HG02938 (cell line): ENCODE results near the gene SIRT3.

Source experiments
- ATAC-seq: cut with Tn5 transposase; IDR thresholded peaks from one replicate; pipeline ENCODE4 v1.9.1; 2021; ENCODE audit warnings: mild to moderate bottlenecking, moderate library complexity; ENCODE audit not compliant: unreplicated experiment

SIRT3 gene

DNA sequence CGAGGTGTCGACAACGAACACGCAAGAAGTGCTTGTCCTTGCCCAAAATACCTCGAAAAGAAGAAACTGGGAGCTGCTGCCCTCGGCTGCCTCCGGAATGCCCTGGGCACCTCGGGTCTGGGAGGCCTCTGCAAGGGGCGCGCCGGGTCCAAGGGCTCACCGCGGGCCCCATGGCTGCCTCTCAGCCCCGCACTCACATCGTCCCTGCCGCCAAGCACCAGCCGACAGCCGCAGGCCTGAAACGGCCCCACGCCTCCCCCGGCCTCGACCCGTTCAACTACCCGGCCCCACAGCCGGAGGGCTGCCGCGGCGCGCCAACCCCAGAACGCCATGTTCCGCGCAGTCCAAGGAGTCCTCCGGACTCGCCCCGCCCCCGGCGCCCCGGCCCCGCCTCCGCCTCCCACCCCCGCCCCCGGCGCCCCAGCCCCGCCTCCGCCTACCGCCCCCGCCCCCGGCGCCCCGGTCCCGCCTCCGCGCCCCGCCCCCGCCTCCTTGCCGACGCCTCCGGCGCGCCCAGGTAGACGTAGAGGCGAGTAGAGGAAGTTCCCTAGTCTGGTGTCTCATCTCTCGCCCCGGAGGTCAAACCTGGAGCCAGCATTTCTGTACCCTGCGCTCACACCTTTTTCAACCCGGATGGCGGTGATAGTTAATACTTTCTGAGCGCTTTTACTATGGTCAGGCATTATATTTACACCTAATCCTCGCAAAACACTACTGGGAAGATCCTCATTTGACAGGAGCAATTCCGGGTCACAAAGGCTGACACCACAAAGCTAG is at the start of gene SIRT3:
SIRT3 (minus strand) TSS at position 346 of the 777 bp plus-strand sequence; CDS start at position 332, 14 bp downstream.
- peak; percentile 75 for ATAC-seq

DNA sequence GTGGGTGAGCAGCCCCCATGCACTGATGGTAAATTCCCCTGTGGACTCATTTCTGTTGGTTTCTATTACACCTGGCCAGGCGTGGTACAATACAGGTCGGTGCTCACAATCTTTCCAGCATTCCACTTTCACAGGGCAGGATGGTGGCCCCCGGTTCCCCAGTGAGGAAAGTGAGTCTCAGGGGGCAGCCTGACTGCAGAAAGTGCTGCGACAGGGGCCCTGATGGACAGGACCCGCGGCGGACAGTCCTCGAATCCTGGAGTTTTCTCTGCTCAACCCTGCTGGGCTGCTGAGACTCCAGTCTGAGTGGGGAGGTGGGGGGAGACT is 49.7 kb upstream of the SIRT3 start:
- no peak for ATAC-seq

DNA sequence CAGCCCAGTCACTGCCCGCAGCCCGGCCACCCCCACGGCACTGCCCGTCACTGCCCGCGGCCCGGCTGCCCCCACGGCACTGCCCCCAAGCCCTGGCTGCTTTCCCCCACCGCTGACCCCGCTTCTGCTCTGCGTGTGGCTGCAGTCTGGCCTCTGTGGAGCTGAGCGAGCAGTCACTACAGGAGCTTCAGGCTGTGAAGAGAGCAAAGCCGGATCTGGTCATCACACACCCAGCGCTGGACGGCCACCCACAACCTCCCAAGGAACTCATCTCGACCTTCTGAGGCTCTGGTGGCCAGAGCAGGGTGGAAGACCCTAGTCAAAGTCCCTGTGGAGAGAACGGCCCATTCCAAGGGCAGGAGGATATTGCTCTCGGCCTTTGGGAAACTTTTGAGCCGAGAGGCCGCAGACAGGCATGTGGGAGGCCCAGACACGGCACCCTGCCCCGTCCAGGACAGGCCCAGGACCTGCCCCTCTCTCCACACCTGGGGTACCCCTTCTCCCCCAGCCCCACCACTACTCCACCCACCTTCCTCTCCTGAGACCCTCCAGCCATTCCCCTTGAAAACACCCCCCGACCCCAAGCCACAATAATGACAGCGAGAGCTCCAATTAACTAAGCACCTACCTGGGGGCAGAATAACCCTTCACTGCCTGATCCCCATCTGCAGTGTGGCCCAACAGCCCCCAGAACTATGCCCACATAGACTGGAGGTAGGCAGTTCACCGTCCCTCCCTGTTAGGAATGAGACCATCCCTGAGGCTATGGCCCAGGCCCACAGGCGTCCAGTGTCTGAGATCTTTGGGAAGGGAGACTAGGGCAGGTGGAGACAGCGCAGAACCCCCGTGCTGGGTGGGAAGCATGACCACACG is 49.1 kb upstream of the SIRT3 start:
- no peak for ATAC-seq

- no peak for ATAC-seq
These were observed 48.2 kb upstream of the SIRT3 start for GRCh38 chr11:284105-285020.

DNA sequence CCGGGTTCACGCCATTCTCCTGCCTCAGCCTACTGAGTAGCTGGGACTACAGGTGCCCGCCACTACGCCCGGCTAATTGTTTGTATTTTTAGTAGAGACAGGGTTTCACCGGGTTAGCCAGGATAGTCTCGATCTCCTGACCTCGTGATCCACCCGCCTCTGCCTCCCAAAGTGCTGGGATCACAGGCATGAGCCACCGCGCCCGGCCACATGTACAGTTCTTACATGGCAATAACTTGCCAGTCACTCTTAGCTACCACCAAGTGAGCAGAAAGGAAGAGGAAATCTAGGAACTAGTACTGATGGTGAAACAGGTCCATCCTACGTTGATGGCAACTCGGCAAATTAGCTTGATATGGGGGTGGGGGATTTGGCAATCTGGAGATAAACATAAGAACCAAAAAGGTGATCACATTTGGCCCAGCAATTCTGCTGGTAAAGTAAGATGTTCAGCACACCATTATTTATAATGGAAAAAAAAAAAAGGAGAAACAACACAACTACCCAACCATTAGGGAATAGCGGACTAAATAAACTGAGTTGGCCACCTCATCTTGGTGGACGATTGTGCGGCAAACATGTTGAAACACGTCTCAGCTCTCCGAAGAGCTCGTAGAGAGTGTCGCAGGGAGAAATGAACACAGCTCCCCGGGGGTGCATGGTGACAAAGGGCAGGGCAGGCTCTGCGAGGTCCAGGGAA is 47.4 kb upstream of the SIRT3 start:
- ATAC-seq: no peak

GRCh38 chr11:282630-283360 is 46.7 kb upstream of the SIRT3 start:
- no peak for ATAC-seq

DNA sequence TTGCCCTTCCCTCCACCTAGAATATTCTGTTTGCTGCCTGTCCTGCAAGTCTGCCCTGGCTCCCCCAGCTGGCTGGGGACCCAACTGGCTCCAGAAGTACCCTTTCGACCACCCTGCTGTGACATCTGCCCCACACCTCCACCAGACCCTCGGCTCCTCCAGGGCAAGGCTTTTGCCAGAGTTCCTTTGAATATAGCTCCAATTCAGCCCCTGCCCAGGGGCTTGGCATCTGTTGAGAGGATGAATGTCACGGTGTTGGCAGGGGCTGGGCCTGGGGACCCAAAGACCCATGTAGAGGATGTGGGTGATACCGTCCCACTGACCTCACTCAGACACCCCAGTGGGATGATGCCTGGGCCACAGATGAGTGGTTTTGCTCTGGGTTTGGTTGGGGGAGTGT is 46.0 kb upstream of the SIRT3 start:
- ATAC-seq: no peak

GRCh38 chr11:281486-282161 is 45.5 kb upstream of the SIRT3 start:
- no peak for ATAC-seq

DNA sequence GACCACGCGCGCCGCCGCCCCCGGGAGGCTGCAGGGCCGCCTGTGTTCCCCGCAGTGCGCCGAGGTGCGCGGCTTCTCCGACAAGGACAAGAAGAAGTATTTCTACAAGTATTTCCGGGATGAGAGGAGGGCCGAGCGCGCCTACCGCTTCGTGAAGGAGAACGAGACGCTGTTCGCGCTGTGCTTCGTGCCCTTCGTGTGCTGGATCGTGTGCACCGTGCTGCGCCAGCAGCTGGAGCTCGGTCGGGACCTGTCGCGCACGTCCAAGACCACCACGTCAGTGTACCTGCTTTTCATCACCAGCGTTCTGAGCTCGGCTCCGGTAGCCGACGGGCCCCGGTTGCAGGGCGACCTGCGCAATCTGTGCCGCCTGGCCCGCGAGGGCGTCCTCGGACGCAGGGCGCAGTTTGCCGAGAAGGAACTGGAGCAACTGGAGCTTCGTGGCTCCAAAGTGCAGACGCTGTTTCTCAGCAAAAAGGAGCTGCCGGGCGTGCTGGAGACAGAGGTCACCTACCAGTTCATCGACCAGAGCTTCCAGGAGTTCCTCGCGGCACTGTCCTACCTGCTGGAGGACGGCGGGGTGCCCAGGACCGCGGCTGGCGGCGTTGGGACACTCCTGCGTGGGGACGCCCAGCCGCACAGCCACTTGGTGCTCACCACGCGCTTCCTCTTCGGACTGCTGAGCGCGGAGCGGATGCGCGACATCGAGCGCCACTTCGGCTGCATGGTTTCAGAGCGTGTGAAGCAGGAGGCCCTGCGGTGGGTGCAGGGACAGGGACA is 44.8 kb upstream of the SIRT3 start:
- no peak for ATAC-seq

DNA sequence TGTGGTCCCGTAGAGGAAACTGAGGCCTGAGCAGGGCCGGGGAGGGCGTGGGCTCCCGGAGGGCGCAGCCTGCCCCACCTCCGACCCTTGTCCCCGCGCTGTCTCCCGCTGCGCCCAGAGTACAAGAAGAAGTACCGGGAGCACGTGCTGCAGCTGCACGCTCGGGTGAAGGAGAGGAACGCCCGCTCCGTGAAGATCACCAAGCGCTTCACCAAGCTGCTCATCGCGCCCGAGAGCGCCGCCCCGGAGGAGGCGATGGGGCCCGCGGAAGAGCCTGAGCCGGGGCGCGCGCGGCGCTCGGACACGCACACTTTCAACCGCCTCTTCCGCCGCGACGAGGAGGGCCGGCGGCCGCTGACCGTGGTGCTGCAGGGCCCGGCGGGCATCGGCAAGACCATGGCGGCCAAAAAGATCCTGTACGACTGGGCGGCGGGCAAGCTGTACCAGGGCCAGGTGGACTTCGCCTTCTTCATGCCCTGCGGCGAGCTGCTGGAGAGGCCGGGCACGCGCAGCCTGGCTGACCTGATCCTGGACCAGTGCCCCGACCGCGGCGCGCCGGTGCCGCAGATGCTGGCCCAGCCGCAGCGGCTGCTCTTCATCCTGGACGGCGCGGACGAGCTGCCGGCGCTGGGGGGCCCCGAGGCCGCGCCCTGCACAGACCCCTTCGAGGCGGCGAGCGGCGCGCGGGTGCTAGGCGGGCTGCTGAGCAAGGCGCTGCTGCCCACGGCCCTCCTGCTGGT is 44.0 kb upstream of the SIRT3 start:
- ATAC-seq: no peak

DNA sequence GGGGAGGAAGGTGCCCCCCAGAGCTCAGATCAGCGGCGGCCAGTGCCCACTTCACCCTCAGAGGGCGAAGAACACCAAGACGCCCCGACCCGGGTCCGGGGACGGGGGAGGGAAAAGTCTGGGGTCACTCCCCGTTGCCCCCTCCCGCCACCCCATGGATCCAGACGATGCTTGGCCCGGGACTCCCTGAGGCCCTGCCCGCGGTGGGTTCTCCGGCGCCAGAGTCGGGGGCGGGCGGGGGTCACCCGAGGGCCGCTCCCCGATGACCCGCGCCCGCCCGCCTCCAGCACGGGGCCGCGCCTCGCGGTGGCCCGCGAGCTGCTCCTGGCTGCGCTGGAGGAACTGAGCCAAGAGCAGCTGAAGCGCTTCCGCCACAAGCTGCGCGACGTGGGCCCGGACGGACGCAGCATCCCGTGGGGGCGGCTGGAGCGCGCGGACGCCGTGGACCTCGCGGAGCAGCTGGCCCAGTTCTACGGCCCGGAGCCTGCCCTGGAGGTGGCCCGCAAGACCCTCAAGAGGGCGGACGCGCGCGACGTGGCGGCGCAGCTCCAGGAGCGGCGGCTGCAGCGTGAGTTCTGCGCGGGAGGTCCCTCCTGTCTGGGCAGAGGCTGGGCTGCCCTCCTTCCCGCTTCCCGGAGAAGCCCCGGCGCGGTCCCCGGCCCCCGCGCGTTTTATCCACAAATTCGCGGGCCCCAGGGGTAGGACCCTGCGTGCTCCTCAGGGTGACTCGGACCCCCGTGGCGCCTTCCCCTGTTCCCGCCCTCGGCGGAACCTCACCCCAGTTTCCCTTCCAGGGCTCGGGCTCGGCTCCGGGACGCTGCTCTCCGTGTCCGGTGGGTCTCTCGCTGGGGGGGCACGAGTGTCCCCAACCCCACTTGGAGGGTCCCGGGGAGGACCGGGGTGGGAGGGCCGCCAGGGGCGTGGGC is 43.2 kb upstream of the SIRT3 start:
- no peak for ATAC-seq

DNA sequence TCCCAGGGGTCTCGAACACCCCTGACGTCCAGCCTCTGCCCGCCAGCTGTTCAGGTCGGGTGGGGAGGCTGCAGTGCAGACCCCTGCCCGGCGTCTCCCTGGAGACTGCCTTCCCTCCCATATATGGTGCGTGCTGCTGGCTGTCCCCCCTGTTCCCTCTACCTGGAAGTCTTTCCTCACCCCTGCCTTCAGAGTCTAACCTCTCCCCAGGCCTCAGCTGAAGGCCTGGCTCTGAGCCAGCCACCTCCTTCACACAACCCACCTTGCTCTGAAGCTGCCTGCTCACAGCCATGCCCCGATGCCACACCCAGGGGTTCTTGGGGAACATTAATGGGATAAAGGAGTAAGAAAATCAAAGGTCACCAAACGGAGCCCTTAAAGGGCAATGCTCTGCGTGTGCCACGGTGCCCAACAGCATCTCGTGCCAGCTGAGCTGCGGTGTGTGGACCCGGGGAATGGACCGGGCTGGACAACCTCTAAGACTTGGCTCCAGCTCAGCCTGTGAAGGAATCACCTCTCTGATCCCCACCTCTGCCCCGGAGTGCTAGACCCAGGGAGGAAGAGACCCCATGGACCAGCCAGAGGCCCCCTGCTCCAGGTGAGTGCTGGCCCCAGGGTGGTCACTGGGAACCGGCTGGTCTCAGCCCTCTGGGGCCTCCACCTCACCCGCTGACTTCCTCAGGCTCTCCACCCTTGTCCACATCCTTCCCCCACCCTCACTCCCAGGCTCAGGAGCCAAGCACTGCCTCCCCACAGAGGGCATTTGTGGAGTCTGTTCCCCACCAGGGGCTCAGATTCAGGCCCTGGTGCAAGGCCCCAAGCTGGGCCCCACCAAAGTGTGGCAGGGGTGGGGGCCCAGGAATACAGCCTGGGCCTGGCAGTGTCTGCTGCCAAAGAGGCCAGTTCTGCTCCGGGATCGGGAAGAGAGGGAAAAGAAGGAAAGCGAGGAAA is 42.1 kb upstream of the SIRT3 start, which contains the start of gene NLRP6:
NLRP6 (plus strand) TSS at position 407 of the 951 bp plus-strand sequence; CDS start at position 570, 163 bp downstream.
- no peak for ATAC-seq

DNA sequence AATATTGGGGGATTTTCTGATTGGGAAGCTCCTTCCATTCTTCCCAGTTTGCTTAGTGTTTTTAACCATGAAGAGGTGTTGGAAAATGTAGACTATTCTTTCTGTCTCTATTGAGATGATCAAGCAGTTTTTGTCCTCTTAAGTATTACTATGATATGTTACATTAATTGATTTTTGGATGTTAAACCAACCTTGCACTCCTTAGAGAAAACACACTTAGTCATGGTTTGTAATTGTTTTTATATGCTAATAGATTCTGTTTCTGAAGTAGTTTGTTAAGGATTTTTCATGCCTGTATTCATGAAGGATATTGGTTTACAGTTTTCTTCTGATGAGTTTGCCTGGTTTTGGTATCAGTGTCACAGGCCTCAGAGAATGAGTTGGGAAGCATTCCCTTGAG is 40.1 kb upstream of the SIRT3 start:
- ATAC-seq: no peak

DNA sequence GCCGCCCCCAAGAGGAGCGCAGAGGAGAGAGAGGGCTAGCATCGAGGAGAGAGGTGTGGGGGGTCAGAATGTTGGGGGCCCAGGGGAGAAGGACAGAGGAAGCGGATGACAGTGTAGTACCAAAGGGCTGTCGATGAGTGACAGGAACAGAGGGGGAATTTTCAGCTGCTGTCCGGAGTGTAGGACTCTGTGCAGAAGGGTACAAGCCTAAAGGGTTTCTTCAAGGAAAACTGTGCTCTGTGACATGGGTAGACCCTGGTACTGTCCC is 36.7 kb upstream of the SIRT3 start:
- no peak for ATAC-seq

- no peak for ATAC-seq
These were observed 36.2 kb upstream of the SIRT3 start for GRCh38 chr11:272195-272930.
